RCC 7860 (cell line): ENCODE data around the gene ELK3.

ENCODE experiments used
- DNase-seq: peaks from one replicate; pipeline ENCODE4 v3.0.0-alpha.2; 2015; ENCODE audit warnings: low spot score
- FAIRE-seq: peaks from 2 replicates; lab custom pipeline; 2012; peaks lifted over from hg19 to GRCh38; lab: Jason Lieb, UNC

ELK3 gene

DNA sequence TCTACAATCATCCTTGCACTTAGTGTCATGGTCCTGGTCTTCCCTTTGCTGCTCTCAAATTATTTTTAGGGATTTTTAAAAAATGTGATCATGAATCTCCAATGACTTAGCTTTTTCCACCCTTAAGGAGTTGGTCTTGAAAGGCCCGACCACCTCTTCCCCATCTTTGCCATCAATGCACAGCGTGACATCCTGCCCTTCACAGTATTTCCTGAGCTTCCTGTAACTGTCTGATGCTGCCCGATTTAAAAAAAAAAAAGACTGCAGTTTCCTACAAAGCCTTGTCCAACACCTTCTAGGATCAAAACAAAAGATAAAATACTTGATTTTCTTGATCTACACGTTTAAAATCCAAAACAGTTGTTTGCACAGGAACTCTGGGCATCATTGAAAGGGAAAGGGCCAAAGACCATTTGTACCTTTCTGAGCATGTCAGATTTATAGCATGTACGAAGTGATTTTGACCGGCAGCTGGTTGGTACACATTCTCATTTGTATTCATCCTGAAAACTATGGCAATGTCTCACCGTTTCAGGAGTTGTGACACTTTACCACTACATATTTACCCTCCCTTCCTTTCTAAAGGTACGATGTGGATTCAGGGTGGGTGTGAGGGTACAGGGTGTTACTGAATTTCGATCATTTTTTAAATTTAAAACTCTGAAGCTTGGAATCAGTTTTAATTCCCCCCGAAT is 7.4 kb upstream of the ELK3 start:
- no peak for FAIRE-seq
- no peak for DNase-seq

DNA sequence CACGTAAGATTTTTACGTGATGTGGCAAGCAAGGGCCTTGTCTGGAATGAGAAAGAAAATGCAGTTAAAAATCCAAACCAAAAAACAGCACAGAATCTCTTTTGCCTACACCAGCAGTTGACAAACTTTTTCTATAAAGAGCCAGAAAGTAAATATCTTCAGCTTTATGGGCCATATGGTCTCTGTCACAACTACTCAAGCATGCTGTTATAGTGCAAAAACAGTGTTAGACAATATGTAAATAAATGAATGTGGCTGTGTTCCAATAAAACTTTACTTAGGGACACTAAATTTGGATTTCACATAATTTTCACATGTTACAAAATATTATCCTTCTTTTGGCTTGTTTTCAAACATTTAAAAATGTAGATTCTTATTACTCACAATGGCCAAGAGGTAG is 6.2 kb upstream of the ELK3 start:
- FAIRE-seq = no peak

DNA sequence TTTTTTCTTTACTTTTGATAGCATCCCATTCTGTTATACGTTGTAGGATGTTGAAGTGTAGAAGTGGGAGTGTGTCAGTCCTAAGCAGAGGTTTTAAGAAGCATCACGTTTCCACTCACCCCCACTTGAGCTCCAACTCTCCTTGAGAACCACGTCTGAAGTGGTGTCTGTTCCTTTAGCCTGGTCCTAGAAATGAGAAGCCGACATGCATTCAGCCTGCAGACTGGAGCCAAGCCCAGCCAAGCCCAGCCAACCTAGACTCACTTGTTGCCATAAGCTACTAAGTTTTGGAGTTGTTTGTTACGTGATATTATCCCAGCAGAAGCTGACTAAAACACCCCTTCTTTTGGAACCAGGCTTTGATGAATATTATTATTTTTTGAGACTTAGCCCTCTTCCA is 4.4 kb upstream of the ELK3 start:
- DNase-seq (no peak), FAIRE-seq (no peak)

More for the DNA sequence above, 6.2 kb upstream of the ELK3 start:
- no peak for DNase-seq

GRCh38 chr12:96190413-96191108 is 3.6 kb upstream of the ELK3 start:
- FAIRE-seq (peak; percentile 76), DNase-seq (peak; percentile 59)

GRCh38 chr12:96192926-96193573 is 1.1 kb upstream of the ELK3 start:
- no peak for DNase-seq
- no peak for FAIRE-seq

- FAIRE-seq (no peak), DNase-seq (no peak)
Measured at GRCh38 chr12:96194576-96194889, 358 bp downstream of the ELK3 start.

GRCh38 chr12:96194971-96195844 is 1.0 kb downstream of the ELK3 start:
- FAIRE-seq (peak; percentile 59), DNase-seq (peak; percentile 77)

DNA sequence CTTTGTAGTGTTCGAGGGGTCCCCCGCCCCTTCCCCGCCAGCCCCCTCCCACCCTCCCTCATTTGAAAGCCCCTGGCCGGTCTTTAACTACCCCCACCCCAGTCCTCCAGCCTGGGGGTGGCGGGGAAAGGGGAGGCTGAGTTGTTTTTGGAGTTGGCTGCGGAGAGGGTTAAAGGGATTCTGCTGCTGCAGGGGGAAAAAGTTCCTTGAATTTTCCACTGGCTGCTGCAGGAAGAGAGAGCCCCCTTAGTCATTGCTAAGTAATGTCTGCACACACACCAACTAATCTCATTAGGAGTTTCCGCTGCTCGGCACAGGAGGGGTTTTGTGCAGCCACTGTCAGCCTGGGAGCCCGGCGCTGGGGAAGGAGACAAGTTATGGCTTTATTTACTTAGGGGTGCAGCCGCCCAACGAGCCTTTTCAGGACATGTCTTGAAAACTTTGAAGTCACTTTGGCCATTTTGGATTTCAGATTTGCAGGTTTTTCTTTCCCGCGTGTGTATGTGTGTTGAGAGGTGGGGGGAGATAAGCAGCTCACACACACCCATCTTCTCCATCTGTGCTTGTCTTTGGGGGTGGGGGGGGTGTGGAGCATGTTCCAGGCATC is 1.8 kb downstream of the ELK3 start:
- peak; percentile 73 for DNase-seq
- FAIRE-seq = peak; percentile 23

DNA sequence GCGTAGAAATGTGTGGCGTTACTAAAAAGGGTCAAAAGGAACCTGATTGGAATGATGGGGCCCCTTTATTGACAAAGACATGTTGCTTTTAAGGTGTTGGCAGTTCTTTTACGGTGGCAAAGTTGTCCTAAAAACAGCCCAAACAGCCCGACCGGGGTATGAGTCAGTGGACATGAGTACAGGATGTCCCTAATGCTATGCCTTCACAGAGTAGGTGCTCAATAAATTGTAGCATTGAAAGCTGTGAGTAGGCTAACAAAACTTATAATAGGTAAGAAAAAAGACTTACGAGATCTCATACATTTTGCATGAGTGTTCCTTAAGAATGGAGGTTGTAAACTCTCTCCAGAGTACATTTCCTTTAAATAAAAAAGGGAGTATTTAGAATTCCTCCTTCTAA is 2.6 kb downstream of the ELK3 start:
- DNase-seq (no peak), FAIRE-seq (no peak)

DNA sequence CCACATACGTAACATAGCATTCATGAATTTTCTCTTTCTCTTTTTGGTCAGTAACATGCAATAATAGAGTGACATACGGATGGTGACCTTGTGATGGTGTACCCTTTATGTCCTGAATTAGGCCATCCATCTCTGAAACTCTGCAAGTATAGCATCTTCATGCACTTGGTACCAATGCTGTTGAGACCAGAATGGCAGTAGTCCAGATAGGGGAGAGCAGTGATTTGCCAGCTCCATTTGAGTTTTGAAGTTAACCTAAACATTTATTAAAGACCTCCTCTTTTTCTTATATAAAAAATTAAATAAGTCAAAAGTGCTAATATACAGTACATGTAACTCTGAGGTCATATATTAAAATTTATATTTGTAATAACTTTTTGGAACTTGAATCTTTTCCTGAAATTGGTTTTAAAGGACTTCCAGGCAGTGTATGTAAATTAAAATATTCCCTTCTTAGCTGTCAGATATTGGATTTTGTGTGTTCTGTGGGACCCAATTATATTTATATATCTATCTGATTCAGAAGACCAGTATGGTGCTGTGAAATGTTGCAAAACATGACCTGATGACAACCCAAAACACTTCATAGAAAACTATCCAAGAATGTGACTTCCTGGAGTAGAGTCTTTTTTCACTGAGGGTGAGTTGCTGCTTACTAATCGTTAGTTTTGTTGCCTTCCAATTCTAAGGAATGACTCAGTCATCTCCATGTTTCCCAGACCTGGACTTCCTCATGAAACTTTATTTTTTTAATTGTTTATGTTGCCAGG is 3.5 kb downstream of the ELK3 start:
- FAIRE-seq = peak; percentile 87
- DNase-seq = peak; percentile 91

DNA sequence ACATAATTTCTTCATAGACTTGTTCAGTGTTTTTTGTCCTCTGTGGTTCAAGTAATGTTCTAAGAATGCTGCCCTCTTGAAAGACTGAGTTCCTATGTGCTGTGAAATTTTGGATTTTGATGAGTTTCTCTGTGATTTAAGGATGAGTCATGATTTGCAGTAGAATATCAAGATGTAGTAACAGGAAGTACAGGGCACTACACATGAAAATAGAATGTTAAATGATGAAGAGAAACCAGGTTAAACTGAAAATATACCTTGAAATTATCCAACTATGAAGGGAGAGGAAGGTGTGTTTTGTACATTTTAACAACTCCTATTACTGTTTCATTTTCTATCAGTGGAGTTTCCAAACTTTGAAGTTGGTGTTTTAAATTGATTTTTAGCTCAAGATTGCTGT is 4.8 kb downstream of the ELK3 start:
- DNase-seq = peak; percentile 91
- FAIRE-seq = peak; percentile 95

DNA sequence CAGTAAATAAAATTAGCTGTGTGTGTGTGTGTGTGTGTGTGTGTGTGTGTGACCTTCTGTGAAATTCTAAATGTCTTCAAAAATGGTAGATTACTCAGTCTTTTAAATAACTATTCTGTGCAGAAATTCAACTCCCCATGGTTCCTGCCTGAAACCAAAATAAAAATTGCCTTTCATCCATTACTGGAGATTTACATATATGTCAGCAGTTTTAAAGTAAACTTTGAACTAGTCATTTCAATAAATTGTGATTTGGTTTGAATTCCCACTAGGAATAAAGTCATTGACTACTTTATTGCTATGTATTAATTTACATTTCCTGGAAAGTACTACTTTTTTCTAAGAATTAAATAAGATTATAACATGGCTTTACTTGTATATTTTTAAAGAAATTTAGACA is 5.3 kb downstream of the ELK3 start:
- FAIRE-seq (peak; percentile 2), DNase-seq (no peak)

DNA sequence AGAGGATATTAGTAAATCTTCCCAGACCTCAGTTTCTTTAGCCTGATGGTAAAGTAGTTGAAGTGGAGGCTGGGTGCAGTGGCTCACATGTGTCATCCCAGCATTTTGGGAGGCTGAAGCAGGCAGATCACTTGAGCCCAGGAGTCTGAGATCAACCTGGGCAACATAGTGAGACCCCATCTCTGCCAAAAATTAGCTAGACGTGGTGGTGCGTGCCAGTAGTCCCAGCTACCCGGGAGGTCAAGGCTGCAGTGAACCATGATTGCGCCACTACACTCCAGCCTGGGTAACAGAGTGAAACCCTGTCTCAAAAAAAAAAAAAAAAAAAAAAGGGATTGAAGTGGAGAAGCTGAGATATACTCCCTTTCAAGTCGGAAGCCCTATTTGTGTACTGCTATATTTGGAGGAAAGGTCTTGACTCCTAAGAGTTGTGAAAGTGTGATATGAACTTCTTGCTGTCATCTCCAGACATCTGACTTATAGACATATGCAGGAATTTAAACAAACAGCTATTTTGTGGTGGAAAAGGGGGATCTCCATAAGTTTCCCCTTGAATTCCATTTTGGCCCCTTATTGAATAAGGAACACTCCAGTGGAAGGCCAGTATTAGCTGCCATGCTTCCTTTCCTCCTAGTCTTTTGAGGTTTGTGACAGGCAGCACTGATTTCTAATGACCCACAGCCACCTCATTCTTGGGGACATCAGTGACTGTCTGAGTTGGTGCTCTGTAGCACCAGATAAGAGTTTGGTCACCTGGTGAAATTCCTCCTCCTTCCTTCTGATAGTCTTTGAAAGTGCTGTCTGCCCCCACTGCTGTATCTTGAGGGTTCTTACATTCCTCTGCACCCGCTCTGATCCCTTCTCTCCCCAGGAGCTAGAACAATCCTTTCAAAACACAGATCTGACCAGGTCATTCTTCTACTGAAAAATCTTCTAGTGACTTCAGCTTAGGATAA is 7.4 kb downstream of the ELK3 start:
- FAIRE-seq (no peak), DNase-seq (no peak)

DNA sequence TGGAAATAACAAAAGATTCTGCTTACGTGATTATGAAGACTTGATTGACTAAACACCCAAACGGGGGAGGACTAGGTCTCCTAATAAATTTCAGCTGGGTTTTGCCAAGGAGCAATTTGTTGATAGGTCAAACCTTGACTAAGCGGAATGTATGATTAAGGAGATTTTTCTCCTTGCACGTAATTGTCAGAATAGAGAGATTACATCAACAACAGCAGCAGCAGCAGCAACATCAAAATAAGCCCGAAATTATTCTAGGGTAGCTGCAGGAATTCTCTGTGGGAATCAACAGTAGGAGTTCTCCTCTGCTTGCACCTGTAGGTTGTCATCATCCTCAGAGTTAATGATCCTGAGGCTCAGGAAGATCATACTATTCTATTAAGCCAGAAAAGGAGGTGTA is 10.2 kb downstream of the ELK3 start:
- no peak for FAIRE-seq
- DNase-seq = no peak

- DNase-seq (no peak), FAIRE-seq (no peak)
Measured at GRCh38 chr12:96205908-96206307, 11.7 kb downstream of the ELK3 start.

GRCh38 chr12:96206936-96207662 is 12.9 kb downstream of the ELK3 start:
- FAIRE-seq (no peak), DNase-seq (no peak)

GRCh38 chr12:96208346-96208745 is 14.2 kb downstream of the ELK3 start:
- FAIRE-seq = no peak
- DNase-seq = peak; percentile 7

GRCh38 chr12:96208801-96209549 is 14.8 kb downstream of the ELK3 start:
- FAIRE-seq = no peak
- no peak for DNase-seq
